HepG2 (cell line): ENCODE data around the gene PRICKLE2. TPM values are rescaled to one million over a fixed set of nuclear protein-coding genes. Genes with fewer than 3 reads are reported as not detected.

Source experiments
- ATAC-seq: fragments of 200-7000 bp; cut with Tn5 transposase; 3 replicates; pipeline ENCODE4 v1.9.1; 2020; ENCODE audit warnings: mild to moderate bottlenecking, moderate library complexity
- BruUV-seq: library from RNA; stranded (reverse); fragments of 400-500 nt; replicated peaks from 2 replicates; lab custom pipeline; 2021; lab: Mats Ljungman, UMichigan
- CTCF ChIA-PET: fragments of 300-600 bp; formaldehyde crosslinking; extraction: SDS; loops from one replicate; lab custom pipeline; 2021; ENCODE audit warnings: low total read pairs, inconsistent platforms, low intra/inter-chr PET ratio; lab: Yijun Ruan, JAX
- POLR2A ChIA-PET: fragments of 350-600 bp; sonication (Branson Sonifier 250); formaldehyde crosslinking; loops from one replicate; lab custom pipeline; 2020; ENCODE audit warnings: antibody characterized with exemption, inconsistent platforms; lab: Yijun Ruan, JAX
- DNase-seq: peaks from one replicate; pipeline ENCODE4 v3.0.0-alpha.2; 2015; ENCODE audit warnings: low spot score
- FAIRE-seq: peaks from 3 replicates; lab custom pipeline; 2011; peaks lifted over from hg19 to GRCh38; lab: Jason Lieb, UNC
- H2AFZ ChIP-seq: one replicate; pipeline ENCODE4 v1.6.1; 2011; ENCODE audit warnings: low read length, inconsistent platforms
- H3K27ac ChIP-seq: fragments of 300-600 bp; 3 replicates; pipeline ENCODE4 v1.8.0; 2011; ENCODE audit warnings: mixed run types, mild to moderate bottlenecking, mixed read lengths, low read length, inconsistent platforms; ENCODE audit not compliant: insufficient read depth; ENCODE audit errors: extremely low read length
- H3K27me3 ChIP-seq, 2 experiments: fragments of 200-600 bp in 1 of 2; 2 replicates in 1 of 2; 3 replicates in 1 of 2; pipeline versions ENCODE4 v1.6.0 to v1.8.0; 2011; ENCODE audit warnings: low read length in 2 of 2, mild to moderate bottlenecking in 2 of 2, moderate library complexity in 2 of 2, inconsistent platforms in 1 of 2; ENCODE audit not compliant: insufficient read depth in 2 of 2, control insufficient read depth in 1 of 2
- H3K36me3 ChIP-seq, 2 experiments: fragments of 200-600 bp in 1 of 2; replicated peaks in 1 of 2; 2 replicates in 1 of 2; 3 replicates in 1 of 2; pipeline versions ENCODE4 v1.5.1 to v1.8.0; 2011; ENCODE audit warnings: low read length in 2 of 2, inconsistent platforms in 1 of 2; ENCODE audit not compliant: insufficient read depth in 2 of 2, control insufficient read depth in 1 of 2
- H3K4me1 ChIP-seq: 2 replicates; pipeline ENCODE4 v1.5.1; 2012; ENCODE audit warnings: low read length, inconsistent platforms; ENCODE audit not compliant: insufficient read depth
- H3K4me2 ChIP-seq: 2 replicates; pipeline ENCODE4 v1.6.0; 2011; ENCODE audit warnings: low read depth, low read length, inconsistent platforms
- H3K4me3 ChIP-seq, 3 experiments: fragments of 200-600 bp in 1 of 3; sonication (generic), shearing (Covaris generic) in 1 of 3; replicated peaks in 1 of 3; 2 replicates each; pipeline ENCODE4 v1.5.1; 2011 to 2016; ENCODE audit warnings: low read length in 3 of 3, inconsistent platforms in 2 of 3, low read depth in 2 of 3, mild to moderate bottlenecking in 2 of 3, control low read depth in 1 of 3, mixed read lengths in 1 of 3; ENCODE audit not compliant: insufficient read depth in 1 of 3
- H3K79me2 ChIP-seq: one replicate; pipeline ENCODE4 v1.6.1; 2011; ENCODE audit warnings: low read length, inconsistent platforms; ENCODE audit not compliant: insufficient read depth
- H3K9ac ChIP-seq: 2 replicates; pipeline ENCODE4 v1.6.0; 2011; ENCODE audit warnings: mild to moderate bottlenecking, low read depth, low read length, inconsistent platforms; ENCODE audit not compliant: insufficient read depth
- H3K9me3 ChIP-seq: 2 replicates; pipeline ENCODE4 v1.5.1; 2012; ENCODE audit warnings: mild to moderate bottlenecking, low read length
- H4K20me1 ChIP-seq: 2 replicates; pipeline ENCODE4 v1.6.0; 2011; ENCODE audit warnings: inconsistent platforms, mild to moderate bottlenecking, low read length, moderate library complexity; ENCODE audit not compliant: insufficient read depth
- BCL6 ChIP-seq: IDR thresholded peaks from 2 replicates; pipeline ENCODE4 v1.6.1; 2016; ENCODE audit warnings: missing genetic modification reagents, missing compliant biosample characterization
- FOSL1 ChIP-seq: sonication (generic); formaldehyde crosslinking; IDR thresholded peaks from 2 replicates; pipeline ENCODE4 v1.9.0; 2021; ENCODE audit warnings: missing genetic modification reagents, borderline replicate concordance
- GPN1 ChIP-seq: sonication (generic); formaldehyde crosslinking; IDR thresholded peaks from 2 replicates; pipeline ENCODE4 v1.5.1; 2020; ENCODE audit warnings: missing genetic modification reagents, borderline replicate concordance
- HDAC6 ChIP-seq: fragments of 200-600 bp; sonication (generic); IDR thresholded peaks from 2 replicates; pipeline ENCODE4 v1.7.0; 2017; ENCODE audit warnings: mild to moderate bottlenecking, antibody characterized with exemption, low read length, low read depth
- HMG20B ChIP-seq: conservative IDR thresholded peaks from 2 replicates; pipeline ENCODE4 v1.6.1; 2016; ENCODE audit warnings: missing genetic modification reagents, missing compliant biosample characterization
- HNF4A ChIP-seq: sonication (generic); formaldehyde crosslinking; IDR thresholded peaks from 2 replicates; pipeline ENCODE4 v1.4.0; 2020; ENCODE audit warnings: missing genetic modification reagents
- NFIC ChIP-seq: IDR thresholded peaks from 2 replicates; pipeline ENCODE4 v1.6.1; 2012; ENCODE audit warnings: mild to moderate bottlenecking, low read length, inconsistent platforms
- SMAD9 ChIP-seq: sonication (generic); formaldehyde crosslinking; IDR thresholded peaks from 2 replicates; pipeline ENCODE4 v1.5.1; 2020; ENCODE audit warnings: mild to moderate bottlenecking, missing genetic modification reagents
- TBX2 ChIP-seq: sonication (generic); formaldehyde crosslinking; IDR thresholded peaks from 2 replicates; pipeline ENCODE4 v1.5.0; 2020; ENCODE audit warnings: missing genetic modification reagents, mild to moderate bottlenecking, borderline replicate concordance
- ZEB1 ChIP-seq: IDR thresholded peaks from 2 replicates; pipeline ENCODE4 v1.6.1; 2012; ENCODE audit warnings: mild to moderate bottlenecking, low read depth, inconsistent platforms; ENCODE audit not compliant: insufficient replicate concordance
- ZNF143 ChIP-seq: sonication (generic); formaldehyde crosslinking; IDR thresholded peaks from 2 replicates; pipeline ENCODE4 v1.4.0; 2020; ENCODE audit warnings: missing genetic modification reagents
- ZNF331 ChIP-seq: sonication (generic); formaldehyde crosslinking; IDR thresholded peaks from 2 replicates; pipeline ENCODE4 v1.4.0; 2020; ENCODE audit warnings: missing genetic modification reagents
- WGBS: methylation state at CpG from one replicate; pipeline ENCODE4 v1.1.6; 2017; ENCODE audit warnings: low lambda C conversion rate; 5-methylcytosine and 5-hydroxymethylcytosine counted together
- in situ Hi-C: cut with HindIII; loops from 2 replicates; pipeline ENCODE4 v1.10.0; 2017; ENCODE audit warnings: low pct_unique_long_range_greater_than_20kb; ENCODE audit not compliant: extremely low pct_ligation_motif_present
- intact Hi-C: fragments of 100-400 bp; cut with micrococcal nuclease; formaldehyde crosslinking; loops from one replicate; pipeline ENCODE4 v1.10.0; 2022; ENCODE audit not compliant: unreplicated experiment
- polyA plus RNA-seq, 8 experiments: library from polyadenylated mRNA; depleted of rRNA in 3 of 8; stranded (reverse) in 7 of 8; unstranded in 1 of 8; fragments of >200 nt; fragmentation: Illumina TruSeq in 4 of 8; extraction: Trizol in 4 of 8; gene quantifications; 2 replicates each; pipeline versions ENCODE4 v1.2.1 to v1.2.3, GENCODE V29; 2011 to 2016; ENCODE audit warnings: low read depth in 4 of 8, missing spikeins in 1 of 8, mixed read lengths in 1 of 8; ENCODE audit not compliant: insufficient read depth in 1 of 8
- total RNA-seq, 5 experiments: library from RNA; depleted of rRNA; stranded (reverse); fragments of >200 nt; fragmentation: Illumina TruSeq; extraction: Trizol; gene quantifications; 2 replicates each; pipeline ENCODE4 v1.2.3, GENCODE V29; 2016; ENCODE audit warnings: low read depth in 1 of 5
- TF ChIP-seq, protein P1 (sequence below): sonication (generic); formaldehyde crosslinking; IDR thresholded peaks from 2 replicates; pipeline ENCODE4 v1.8.0; 2022; ENCODE audit warnings: mild to moderate bottlenecking, missing genetic modification reagents, moderate library complexity
- TF ChIP-seq, protein P2 (sequence below): IDR thresholded peaks from 2 replicates; pipeline ENCODE4 v1.6.1; 2016; ENCODE audit warnings: low read depth
- TF ChIP-seq, protein P3 (sequence below): sonication (generic); formaldehyde crosslinking; IDR thresholded peaks from 2 replicates; pipeline ENCODE4 v1.9.0; 2022; ENCODE audit warnings: low read depth, missing genetic modification reagents
- TF ChIP-seq, protein P4 (sequence below): sonication (generic); formaldehyde crosslinking; conservative IDR thresholded peaks from 2 replicates; pipeline ENCODE4 v1.8.1; 2023; ENCODE audit warnings: missing genetic modification reagents

PRICKLE2 gene
- total and polyA plus RNA-seq, 2 of the 13 experiments (the other 11 are each of a cell fraction or from before 2014, with no cell fraction given), result 0.01 to 0.07 TPM

DNA sequence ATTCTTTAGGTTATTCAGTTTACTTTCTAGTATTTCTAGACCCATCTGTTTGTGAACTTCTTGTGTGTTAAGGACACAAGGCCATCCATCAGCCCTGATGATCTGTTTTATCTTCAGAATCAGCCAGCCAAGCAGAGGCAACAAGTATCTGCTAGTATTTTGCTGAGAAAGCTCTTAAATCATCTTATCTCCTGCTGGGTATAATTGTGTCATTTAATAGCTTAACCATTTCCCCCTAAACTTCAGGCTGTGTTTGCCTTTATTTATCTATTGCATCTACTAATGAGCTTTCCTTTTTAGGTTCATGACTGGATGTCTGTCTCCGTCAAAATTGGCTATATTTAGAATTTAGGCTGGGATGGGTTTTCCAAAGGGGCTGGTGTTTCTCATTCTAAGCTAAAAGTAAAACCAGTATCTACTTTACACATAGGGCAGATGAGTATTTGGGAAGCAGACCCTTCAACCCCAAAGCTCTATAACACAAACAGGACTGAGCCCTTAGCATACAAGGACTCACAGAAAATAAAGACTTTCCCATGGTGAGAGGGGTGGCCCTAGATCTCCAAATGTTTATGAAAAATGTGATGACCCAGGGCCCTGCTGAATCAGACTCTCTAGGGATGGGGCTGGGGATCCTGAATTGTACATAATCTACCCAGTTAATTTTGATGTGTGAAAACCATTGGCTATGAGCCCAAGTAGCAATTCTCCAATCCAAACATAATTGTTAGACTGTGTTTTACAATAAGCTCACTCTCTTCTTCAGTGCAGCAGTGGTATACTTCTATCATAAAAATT lies 136.7 kb downstream of the PRICKLE2 start (continued):
- TF ChIP-seq, protein P1, sequence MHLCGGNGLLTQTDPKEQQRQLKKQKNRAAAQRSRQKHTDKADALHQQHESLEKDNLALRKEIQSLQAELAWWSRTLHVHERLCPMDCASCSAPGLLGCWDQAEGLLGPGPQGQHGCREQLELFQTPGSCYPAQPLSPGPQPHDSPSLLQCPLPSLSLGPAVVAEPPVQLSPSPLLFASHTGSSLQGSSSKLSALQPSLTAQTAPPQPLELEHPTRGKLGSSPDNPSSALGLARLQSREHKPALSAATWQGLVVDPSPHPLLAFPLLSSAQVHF (CRISPR knock-in tag), result no peak
- TF ChIP-seq, protein P2, sequence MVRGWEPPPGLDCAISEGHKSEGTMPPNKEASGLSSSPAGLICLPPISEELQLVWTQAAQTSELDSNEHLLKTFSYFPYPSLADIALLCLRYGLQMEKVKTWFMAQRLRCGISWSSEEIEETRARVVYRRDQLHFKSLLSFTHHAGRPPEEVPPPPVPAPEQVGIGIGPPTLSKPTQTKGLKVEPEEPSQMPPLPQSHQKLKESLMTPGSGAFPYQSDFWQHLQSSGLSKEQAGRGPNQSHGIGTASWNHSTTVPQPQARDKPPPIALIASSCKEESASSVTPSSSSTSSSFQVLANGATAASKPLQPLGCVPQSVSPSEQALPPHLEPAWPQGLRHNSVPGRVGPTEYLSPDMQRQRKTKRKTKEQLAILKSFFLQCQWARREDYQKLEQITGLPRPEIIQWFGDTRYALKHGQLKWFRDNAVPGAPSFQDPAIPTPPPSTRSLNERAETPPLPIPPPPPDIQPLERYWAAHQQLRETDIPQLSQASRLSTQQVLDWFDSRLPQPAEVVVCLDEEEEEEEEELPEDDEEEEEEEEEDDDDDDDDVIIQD (CRISPR knock-in tag), result no peak

DNA sequence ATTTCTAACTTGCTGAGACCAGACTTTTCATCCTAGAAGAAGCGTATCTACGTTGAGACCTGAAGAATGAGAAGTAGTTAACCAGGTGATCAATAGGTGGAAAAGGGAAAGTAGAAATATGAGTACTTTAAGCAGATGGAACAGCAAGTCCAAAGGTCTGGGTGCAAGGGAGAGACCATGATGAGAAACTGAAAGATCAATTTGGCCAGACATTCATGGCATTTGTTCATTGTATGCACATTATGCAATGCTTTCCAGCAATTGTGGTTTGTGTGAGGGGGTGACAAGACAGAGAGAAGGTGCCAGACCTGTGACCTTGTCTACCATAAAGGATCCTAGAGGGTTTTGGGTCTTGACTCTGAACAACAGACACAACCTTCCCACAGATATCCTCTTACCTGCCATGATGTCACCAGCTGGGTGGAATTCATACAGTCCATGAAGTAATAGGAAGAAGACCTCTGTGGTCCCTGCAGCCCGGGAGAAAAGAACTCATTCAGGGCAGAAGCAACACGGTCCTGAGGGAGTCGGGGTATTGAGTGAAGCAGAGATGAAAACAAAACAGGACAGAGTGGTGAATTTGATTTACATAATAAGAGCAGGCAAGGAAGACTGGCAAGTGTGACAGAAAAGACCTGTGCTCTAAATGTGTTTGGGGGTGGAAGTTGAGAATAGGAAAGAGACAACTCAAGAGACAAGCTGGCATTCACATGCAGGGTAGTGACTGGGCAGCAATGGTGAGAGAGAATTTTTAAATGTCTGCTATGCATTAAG lies 138.6 kb downstream of the PRICKLE2 start:
- intact Hi-C loops (no loop called here), in situ Hi-C loops (no loop called here)
- Histone ChIP-seq H3K9ac (no peak overlapping the region), H3K36me3 (no peaks in the 10 kb centered on the region), H3K27me3 (no peaks in the 10 kb centered on the region; a peak in 1 of 5 replicates), H3K4me3 (no peak overlapping the region), H3K79me2 (no peaks in the 10 kb centered on the region), H2AFZ (no peak overlapping the region), H3K4me2 (0 out of 2 replicates have a peak overlapping the region, but pooled peaks have one; percentile 29), H3K4me1 (peaks cover 9% of the 10 kb centered on the region), H4K20me1 (no peaks in the 10 kb centered on the region), H3K27ac (no peak overlapping the region), H3K9me3 (no peaks in the 10 kb centered on the region)
- peak; percentile 26 for DNase-seq
- FAIRE-seq, result no peak
- POLR2A ChIA-PET, result no interaction called here
- 9% methylated on average over 5 of the region's 5 CpGs for WGBS
- no peak; the same call in 2 of the 3 replicates for ATAC-seq
- CTCF ChIA-PET, result no interaction called here
- no TSS peak for BruUV-seq
- TF ChIP-seq, protein P3, sequence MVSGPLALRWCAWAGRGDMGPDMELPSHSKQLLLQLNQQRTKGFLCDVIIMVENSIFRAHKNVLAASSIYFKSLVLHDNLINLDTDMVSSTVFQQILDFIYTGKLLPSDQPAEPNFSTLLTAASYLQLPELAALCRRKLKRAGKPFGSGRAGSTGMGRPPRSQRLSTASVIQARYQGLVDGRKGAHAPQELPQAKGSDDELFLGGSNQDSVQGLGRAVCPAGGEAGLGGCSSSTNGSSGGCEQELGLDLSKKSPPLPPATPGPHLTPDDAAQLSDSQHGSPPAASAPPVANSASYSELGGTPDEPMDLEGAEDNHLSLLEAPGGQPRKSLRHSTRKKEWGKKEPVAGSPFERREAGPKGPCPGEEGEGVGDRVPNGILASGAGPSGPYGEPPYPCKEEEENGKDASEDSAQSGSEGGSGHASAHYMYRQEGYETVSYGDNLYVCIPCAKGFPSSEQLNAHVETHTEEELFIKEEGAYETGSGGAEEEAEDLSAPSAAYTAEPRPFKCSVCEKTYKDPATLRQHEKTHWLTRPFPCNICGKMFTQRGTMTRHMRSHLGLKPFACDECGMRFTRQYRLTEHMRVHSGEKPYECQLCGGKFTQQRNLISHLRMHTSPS (CRISPR knock-in tag), result no peak
- peak; percentile 33; the same call in 1 of the 2 replicates for TF ChIP-seq HNF4A (CRISPR knock-in tag)
- TF ChIP-seq NFIC, result no peak
- no peak for TF ChIP-seq HDAC6
- TF ChIP-seq SMAD9 (CRISPR knock-in tag), result no peak
- no peak for TF ChIP-seq ZEB1
- no peak for TF ChIP-seq ZNF143 (CRISPR knock-in tag)
- TF ChIP-seq GPN1 (CRISPR knock-in tag), result no peak
- TF ChIP-seq ZNF331 (CRISPR knock-in tag), result no peak
- TF ChIP-seq HMG20B (CRISPR knock-in tag), result no peak
- TF ChIP-seq TBX2, result no peak
- peak; percentile 70 for TF ChIP-seq BCL6 (CRISPR knock-in tag)
- TF ChIP-seq, protein P4, sequence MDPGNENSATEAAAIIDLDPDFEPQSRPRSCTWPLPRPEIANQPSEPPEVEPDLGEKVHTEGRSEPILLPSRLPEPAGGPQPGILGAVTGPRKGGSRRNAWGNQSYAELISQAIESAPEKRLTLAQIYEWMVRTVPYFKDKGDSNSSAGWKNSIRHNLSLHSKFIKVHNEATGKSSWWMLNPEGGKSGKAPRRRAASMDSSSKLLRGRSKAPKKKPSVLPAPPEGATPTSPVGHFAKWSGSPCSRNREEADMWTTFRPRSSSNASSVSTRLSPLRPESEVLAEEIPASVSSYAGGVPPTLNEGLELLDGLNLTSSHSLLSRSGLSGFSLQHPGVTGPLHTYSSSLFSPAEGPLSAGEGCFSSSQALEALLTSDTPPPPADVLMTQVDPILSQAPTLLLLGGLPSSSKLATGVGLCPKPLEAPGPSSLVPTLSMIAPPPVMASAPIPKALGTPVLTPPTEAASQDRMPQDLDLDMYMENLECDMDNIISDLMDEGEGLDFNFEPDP (CRISPR knock-in tag), result no peak
- TF ChIP-seq FOSL1 (CRISPR knock-in tag), result no peak
